Omental fat pad (tissue), 4 donors: ENCODE measurements around the gene LRFN2. TPM values are rescaled to one million over a fixed set of nuclear protein-coding genes. Genes with fewer than 3 reads are reported as not detected.

Experiments used
- ATAC-seq: fragments of 150-250 bp; one replicate; pipeline ENCODE4 v1.9.1; 2016; ENCODE audit warnings: mild to moderate bottlenecking, moderate library complexity; ENCODE audit not compliant: low FRiP score
- DNase-seq: peaks from one replicate; pipeline ENCODE4 v3.0.0-alpha.2; 2019; ENCODE audit warnings: low spot score
- total RNA-seq, 4 donors: library from RNA; depleted of rRNA; stranded (reverse); fragments of >200 nt; gene quantifications; one replicate each; pipeline ENCODE4 v1.1.0, GENCODE V29; 2016
- TF ChIP-seq, protein P1 (sequence below), 3 donors: fragments of 450-650 bp; IDR thresholded peaks; one replicate each; pipeline ENCODE4 v1.5.1; 2016 to 2017; ENCODE audit warnings: antibody characterized with exemption in 3 of 3, mild to moderate bottlenecking in 3 of 3, moderate library complexity in 2 of 3

LRFN2 gene
- total RNA-seq, 4 donors from 2014 or later, result not detected

DNA sequence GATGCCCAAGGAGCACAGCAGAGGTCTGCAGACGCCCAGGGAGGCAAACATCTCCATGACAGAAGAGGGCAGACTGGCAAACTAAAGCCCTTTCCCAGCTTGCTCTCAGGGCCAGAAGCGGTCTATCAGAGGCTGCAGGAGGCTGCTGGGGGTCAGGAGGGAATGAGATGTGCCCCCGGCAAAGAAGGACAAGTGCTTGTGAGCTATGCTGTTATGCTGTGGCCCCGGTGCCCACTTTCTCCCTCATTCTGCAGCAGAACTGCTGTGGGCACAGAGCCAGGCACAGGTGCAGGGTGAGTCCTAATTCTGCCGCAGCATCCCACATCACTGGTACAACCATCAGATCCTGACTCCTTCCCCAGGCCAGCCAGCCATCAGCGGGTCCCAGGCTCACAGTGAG is 46.4 kb downstream of the LRFN2 start:
- ATAC-seq, result no peak
- TF ChIP-seq, protein P1, sequence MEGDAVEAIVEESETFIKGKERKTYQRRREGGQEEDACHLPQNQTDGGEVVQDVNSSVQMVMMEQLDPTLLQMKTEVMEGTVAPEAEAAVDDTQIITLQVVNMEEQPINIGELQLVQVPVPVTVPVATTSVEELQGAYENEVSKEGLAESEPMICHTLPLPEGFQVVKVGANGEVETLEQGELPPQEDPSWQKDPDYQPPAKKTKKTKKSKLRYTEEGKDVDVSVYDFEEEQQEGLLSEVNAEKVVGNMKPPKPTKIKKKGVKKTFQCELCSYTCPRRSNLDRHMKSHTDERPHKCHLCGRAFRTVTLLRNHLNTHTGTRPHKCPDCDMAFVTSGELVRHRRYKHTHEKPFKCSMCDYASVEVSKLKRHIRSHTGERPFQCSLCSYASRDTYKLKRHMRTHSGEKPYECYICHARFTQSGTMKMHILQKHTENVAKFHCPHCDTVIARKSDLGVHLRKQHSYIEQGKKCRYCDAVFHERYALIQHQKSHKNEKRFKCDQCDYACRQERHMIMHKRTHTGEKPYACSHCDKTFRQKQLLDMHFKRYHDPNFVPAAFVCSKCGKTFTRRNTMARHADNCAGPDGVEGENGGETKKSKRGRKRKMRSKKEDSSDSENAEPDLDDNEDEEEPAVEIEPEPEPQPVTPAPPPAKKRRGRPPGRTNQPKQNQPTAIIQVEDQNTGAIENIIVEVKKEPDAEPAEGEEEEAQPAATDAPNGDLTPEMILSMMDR (IDR thresholded peaks at IDR 0.05), result no peak
- DNase-seq, result no peak

DNA sequence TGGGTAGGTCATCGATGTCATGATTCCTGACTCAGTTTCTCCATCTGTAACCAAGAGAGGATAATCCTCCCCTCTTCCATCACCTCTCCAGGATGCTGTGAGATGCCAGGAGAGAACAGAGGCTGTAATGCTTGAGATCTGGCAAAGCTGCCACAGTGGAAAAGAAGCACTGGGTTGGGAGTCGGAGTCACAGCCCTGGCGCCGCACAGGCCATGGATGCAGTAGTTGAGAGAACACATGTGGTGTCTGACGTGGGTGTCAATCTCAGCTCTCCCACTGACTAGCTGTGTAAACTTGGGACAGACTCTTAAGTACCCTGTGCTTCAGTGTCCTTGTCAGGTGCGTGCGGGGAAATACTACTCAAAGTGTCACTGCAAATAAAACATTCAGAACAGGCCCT is 47.3 kb downstream of the LRFN2 start:
- DNase-seq, result no peak
- TF ChIP-seq, protein P1 (IDR thresholded peaks at IDR 0.05), result no peak
- ATAC-seq, result no peak

DNA sequence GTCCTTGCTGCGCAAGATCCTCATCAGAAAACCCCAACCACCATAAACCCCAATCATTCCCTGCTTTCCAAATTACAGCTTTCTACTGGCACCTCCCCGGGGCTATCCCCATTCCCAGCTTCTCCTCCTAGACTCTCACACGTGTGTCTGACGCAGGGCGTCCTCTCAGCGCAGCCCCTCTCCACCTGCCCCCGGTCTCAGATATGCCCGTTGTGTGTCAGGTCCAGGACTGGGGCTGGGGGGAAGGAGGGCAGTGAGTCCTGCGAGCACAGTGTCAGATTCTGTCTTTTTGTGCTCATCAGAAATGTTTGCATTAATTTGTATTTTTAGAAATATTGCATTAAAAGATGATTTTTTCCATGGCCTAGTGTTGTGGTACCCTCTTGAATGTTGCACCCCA is 48.6 kb downstream of the LRFN2 start:
- DNase-seq (no peak), ATAC-seq (no peak)
- TF ChIP-seq, protein P1 (IDR thresholded peaks at IDR 0.05), result no peak

DNA sequence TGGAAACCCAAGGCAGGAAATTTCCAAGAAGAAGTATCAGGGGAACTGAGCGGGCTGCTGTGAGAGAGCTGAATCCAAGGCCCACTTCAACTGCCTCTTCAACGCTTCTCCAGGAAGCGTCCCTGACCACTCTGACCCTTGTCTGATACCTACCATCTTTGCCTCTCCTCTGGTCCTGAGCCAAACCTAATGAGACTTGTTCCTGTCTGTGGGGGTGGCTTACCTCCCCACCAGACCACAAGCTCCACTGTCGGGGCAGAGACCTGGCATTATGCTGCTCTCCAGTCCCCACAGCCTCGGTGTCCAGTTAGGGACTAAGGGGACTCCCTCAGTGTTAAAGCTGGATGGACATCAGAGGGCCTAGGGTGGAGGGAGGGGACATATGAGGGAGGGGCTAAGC is 49.7 kb downstream of the LRFN2 start:
- TF ChIP-seq, protein P1 (IDR thresholded peaks at IDR 0.05), result no peak
- DNase-seq (no peak), ATAC-seq (no peak)

DNA sequence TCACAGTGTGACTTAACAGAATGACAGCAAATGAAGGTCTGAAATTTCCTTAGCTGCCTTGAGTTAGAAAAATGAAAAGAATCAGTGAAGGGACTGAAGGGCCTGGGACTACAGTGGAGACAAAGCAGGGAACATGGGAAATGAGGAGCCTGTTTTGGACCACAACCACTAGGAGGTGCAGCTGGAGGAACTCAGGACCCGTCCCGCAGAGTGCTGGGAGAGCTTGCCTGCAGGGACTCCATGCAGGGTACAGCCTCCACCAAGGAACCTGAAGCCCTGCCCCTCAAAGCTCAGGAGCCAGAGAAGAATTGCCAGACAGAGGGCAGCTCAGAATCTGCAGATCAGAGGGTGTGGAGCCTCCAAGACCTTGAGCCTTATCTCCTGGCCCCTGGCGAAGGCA is 50.7 kb downstream of the LRFN2 start:
- TF ChIP-seq, protein P1 (IDR thresholded peaks at IDR 0.05), result no peak
- DNase-seq (no peak), ATAC-seq (no peak)

DNA sequence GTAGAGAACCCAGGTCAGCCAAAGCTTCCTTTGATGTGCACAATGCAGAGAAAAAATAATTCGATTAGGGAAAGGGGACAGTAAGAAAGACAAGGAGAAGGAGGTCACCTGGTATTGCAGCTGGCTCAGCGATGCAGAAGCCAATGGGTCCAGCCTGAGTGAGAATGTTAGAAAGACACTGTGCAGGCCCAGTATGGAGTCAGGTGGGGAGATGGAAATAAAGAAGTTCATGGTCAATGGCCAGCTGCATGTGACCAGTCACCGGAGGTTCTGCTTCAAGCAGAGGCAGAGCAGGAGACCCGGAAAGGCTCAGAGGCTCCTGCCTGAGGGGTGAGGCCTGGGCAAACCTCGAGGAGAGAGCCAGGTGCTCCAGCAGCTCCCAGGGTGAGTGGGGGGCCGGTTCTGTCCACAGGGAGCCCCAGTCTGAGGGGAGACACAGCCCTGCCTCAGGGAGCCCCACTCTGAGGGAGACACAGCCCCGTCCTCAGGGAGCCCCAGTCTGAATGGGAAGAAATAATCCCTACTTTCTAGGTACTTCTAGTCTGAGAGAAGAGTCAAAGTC is 51.3 kb downstream of the LRFN2 start:
- TF ChIP-seq, protein P1 (IDR thresholded peaks at IDR 0.05), result no peak
- ATAC-seq (no peak), DNase-seq (no peak)

DNA sequence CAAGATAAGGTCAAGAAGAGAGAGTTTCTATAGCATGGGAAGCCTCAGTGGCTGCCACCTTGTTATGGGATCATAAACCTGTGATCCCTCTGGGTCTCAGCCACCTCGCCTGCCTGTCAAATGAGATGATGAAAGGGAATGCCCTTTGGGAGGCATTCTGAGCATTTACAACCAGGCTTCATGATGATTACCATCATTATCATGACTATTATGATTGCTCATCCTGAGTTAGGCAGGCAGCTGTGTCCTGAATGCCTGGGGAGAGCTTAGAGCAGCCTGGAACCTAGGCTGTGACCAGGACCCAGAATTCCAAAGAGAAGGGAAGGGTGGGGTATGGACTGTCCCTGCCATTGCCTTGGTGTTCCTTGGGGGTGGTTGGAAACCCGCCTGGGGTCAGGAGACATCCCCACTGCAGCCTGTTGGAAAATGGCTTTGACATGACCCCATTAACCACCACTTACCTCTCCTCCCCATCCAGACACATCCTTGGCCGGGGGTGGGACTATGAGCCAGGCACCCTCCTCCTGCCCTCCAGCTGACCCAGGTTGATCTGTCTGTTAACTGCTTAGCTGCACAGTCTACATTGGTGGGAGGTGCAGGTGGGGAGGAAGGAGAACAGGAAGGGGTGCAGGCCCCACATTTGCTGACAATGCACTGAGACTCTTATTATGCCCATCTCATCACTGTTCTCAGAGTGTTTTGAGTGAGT is 51.9 kb downstream of the LRFN2 start:
- no peak for ATAC-seq
- TF ChIP-seq, protein P1 (IDR thresholded peaks at IDR 0.05), result no peak
- no peak for DNase-seq
